NT2/D1 (cell line): Measurements from ENCODE around the gene RBMS3.

Source experiments
- SUZ12 ChIP-seq: IDR thresholded peaks from 2 replicates; pipeline ENCODE4 v1.6.1; 2011; ENCODE audit not compliant: insufficient read length, insufficient read depth; ENCODE audit errors: extremely low read depth
- YY1 ChIP-seq: IDR thresholded peaks from 2 replicates; pipeline ENCODE4 v1.6.1; 2011; ENCODE audit not compliant: insufficient read length, insufficient read depth
- ZNF274 ChIP-seq: IDR thresholded peaks from 2 replicates; pipeline ENCODE4 v1.6.1; 2011; ENCODE audit warnings: mild to moderate bottlenecking, low read depth, low read length

DNA sequence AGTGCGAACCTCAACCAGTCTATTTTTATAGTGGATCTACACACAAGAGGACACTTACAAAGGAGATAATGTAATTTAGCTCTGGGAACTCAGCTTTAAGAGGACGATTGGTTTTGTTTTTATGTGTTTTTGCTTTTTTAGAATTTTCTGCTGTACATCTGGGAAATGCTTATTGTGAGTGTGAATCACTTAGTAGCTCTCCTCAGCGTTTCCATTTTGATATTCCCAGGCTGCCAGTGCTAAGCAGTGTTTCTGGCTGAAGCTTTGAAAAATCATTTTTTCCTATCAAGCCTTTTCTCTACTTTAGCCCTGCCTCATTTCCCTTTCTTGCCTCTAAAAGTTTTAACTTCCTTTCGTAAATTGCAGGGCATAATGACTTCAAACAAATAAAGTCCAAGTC is 117.9 kb downstream of the RBMS3 start:
- no peak for TF ChIP-seq YY1
- TF ChIP-seq ZNF274: no peak
- no peak for TF ChIP-seq SUZ12
